Stimulated activated CD8-positive, alpha-beta memory T cell treated with anti-CD3 and anti-CD28 coated beads, Interleukin-15, amount 100 ng/mL, for 48 hours (primary cell): ENCODE data around the gene AMOT.

ENCODE experiments used
- DNase-seq, 2 donors: peaks; one replicate each; pipeline ENCODE4 v3.0.0-alpha.2; 2020; ENCODE audit warnings: low read depth in 2 of 2

The AMOT gene

DNA sequence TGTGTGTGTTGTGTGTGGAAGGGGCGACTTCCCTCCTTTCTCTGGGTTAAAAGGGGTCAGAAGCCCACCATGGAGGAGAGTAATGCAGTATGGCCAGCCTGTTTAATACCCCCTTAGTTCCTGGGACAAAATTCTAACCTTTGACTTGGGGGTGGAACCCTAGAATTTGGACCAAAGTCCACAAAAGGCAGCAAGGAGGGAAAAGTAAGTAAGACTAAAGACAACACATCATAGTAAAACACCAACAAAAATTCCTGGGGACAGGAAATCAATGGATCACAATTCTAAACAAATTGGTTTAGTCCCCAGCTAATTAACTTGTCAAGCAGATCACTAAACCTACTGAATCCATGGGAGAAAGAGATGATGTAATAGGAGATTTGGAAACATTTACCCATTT, 3.1 kb downstream of the AMOT start:
- DNase-seq = no peak

DNA sequence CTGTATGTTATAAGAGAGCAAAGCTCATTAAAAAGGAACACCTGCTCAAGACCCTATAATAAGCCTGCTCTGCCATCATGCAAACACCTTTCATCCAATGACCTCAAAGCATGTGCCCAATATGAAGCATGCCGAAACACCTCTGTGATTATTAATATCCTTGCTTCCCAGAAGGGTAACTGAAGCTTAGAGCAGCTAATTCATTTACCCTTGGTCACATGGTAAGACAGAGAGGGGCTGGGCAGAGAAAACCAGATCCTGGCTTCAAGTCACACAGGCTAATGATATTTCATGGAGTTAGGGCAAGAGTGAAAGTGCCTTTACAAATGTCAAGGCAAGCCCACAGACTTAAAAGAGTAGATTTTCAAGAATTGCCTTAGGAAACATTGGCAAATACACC, 5.6 kb downstream of the AMOT start:
- no peak for DNase-seq

DNA sequence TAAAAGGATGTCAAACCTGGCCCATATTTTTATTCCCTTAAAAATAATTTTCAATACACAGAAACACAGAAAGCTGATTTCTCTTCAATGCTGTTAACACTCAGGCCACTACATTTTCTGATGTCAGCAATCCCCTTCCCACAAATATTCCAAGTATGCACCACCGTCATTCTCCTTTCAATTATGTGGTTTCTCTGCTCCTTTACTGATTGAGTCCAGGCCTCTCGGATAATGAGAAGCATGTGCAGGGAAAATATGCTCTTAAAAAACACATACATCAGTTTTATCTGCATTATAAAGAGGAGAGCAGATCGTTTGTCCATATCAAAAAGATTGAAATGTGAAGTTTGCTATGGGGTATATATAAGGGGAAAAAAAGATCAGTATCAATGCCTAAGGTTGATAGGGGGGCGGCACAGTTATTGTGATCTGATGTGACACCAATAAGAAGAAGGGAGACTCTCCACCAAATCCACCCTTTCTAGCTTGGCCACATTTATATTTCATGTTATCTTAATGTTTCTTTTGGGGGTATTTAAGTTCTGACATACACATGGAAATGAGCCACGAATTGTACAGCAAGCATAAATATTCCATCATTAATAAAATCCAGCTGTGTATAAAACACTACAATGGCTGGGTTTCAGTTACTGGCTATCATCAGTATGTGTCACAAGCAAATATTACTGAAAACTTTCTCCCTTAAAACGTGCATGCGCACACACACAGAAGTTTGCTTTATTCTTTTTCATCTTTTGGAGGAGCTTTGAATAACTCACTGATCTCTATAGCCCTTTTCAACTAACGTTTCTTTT, 6.4 kb downstream of the AMOT start:
- DNase-seq = no peak

DNA sequence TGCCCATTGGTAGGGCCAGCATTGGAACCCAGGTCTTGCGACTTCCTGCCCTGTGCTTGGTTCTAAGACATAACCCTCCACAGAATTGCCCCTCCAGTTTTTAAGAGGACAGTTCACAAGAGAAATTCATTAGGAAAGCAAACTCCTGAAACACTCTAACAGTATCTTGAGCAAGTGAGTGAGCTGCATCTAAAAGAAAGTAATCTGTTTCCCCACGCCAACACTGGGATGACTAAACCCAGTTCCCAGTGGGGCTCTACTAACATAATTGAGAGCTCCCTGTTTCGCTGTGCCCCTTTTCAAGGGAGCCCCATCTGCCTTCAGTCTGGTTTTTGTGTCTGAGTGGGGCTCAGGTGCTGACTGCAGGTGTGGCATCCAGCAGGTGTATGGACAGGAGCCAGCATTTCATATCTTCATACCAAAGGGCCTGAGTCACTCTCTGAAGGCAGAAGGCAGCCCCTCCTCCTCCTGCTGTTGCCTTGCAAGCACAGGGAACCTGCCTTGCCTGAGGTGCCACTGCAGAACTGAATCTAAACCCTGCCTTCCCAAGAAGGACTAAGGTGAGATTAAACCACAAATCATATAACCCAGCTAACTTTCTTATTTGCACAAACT, 8.0 kb downstream of the AMOT start:
- no peak for DNase-seq

DNA sequence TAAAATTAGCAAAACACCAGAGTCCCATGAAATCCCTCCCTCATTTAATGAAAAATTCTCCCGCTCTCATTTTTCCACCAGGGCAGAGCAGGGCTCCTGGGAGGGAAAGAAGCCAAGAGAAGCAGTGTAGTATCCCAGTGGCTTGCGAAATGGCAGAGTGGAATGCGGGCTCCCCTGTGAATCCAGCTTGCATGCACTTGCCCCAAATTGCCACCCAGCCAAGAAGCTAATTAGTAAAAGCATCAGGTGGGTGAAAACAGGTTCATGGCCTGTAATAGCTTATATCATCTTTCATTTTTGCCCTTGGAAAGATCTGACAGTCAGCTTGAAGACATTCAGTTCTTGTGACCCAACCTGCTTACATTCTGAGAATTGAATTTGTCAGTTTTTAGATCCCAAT, 10.1 kb downstream of the AMOT start:
- DNase-seq = no peak

DNA sequence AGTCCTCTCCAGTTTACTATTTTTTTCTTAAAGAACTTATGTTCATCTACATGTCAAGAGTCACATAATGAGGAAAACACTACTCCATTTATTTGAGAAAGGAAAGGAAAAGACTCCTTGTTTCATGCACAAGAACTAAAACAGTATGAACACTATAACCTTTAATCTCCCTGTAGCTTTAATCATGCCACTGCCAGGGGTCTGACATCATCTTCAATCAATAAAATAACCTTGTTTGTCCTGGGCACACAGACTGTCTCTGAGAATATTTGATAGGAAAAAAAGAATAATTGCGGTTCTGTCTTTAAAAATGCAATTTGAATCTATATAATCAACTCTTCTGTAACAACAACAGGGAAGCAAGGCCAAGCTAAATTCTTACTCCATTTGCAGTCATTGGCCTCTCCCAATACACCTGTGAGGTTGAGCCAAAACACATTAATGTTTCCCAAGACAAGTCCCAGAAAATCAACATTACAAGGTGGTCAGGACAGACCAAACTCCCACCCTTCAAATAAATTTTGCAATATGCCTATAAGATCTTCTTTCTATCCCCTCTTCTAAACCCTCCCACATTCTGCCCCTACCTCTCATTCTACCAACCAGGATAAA, 13.2 kb downstream of the AMOT start:
- no peak for DNase-seq

DNA sequence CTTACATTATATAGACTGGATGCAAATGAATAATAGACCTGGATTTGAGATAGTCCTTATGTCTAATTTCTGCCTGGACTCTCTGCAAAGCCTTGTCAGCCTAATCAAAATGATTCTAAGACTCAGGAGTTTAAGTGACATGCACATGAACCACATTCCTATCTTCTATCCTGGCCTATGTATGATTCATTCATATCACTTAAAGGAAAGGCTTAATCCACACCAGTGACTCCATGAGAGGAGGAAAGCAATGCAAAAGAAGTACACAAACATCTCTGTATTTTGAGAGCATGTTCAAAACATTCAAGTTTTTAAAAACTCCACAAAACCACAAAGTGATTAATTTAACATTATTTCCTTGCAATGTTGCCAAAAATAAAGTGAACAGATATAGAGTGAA, 14.6 kb downstream of the AMOT start:
- no peak for DNase-seq

DNA sequence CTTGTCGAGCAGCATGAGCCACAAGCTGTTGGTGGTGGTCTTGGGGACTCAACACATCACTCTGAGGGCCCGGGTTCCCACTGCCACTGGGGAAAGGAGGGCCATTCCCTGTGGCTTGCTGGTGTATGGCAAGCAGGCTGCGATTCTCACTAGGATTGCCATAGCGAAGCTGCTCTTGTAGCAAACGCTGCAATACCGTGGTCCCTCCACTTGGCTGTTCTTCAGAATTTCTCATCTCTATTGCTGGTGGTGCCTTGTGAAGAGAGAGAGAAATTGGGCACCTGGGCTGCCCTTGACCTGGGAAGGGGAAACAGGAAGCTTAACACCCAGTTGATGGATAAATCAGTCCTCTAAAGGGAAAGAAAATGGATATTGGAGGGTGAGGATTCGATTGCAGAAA, 17.7 kb downstream of the AMOT start:
- DNase-seq = no peak

DNA sequence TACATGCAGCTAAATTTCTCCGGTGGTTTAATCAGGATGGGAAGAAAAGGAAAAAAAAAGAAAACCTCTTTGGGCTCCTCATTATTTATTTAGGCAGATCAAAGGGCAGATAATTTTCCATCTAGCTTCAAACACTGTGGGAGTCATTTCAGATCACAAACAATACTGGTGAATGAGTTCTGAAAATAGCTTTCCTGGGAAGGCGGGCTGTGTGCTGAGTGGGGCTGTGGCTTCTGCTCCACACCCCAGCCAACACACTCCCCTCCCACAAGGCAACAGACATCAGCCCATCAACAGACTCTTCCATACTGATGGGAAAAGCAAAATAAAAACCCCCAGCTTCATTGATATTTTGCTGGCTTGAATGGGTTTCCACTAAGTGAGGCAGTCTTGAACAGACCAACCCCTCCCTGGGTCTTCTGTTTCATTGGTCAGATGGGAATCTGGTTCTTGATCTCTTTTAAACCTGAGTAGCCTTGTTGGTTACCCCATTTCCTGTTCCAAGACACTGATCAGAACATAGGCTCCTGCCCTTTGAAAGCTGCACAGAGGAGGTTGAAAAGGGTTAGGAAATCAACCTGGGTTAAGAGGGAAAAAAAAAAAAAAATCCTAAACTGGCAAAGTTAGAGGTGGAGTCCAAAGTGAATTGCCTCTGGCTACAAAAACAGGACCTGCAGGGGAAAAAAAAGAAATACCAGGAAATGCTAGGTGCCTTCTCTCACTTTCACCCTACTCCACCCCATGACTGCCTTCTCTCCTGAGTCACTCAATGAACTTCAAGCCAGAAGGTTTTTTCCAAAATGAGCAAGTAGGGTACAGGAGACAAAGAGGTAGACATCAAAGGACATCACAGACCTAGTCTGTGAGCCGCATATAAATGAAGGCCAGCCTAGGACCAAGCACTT, 20.0 kb downstream of the AMOT start:
- no peak for DNase-seq

DNA sequence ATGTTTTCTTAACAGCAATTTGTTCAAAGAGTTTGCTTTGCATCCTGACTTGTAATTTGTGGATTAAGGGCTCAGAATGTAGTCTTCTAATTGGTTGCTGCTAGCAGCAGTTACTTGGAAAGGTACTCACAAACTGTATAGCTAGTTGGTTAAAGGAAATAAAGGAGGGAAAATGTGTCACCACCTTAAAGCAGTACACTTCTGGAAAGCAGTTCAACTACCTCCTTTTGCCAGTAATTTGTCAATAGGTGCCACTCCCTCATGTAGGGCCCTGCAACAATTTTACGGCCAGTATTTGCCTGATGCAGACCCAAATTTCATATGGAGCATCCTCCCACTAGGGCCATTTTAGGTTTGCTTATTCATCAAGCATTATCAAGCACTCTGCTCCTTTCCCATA, 20.8 kb downstream of the AMOT start:
- DNase-seq = no peak

DNA sequence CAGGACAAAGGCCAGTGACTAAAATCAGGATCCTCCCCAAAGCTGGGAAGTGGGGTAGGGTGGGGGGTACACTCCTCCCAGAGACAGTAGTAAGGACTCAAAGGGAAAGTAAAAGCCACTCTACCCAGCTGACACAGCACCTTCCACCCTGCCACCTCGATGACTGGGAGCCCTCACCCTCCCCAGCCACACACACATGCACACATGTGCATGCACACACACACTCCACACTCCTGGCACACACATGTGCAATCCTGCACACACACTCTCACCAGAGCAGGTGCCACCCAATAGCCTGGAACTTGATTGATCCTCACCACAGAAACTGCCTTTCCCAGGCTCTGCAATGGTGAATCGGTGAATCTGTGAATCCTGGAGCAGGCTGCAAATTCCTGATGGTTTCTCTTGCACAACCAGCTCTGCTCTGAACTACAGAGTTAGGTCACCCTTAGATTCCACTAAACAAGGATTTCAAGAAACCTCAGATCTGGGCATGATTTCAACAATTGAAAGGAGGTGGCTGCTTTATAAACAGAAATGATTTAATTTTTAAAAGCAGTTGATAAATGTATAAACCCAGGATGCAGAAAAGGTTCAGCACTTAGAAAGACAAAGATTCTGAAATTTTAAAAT, 21.5 kb downstream of the AMOT start:
- no peak for DNase-seq

DNA sequence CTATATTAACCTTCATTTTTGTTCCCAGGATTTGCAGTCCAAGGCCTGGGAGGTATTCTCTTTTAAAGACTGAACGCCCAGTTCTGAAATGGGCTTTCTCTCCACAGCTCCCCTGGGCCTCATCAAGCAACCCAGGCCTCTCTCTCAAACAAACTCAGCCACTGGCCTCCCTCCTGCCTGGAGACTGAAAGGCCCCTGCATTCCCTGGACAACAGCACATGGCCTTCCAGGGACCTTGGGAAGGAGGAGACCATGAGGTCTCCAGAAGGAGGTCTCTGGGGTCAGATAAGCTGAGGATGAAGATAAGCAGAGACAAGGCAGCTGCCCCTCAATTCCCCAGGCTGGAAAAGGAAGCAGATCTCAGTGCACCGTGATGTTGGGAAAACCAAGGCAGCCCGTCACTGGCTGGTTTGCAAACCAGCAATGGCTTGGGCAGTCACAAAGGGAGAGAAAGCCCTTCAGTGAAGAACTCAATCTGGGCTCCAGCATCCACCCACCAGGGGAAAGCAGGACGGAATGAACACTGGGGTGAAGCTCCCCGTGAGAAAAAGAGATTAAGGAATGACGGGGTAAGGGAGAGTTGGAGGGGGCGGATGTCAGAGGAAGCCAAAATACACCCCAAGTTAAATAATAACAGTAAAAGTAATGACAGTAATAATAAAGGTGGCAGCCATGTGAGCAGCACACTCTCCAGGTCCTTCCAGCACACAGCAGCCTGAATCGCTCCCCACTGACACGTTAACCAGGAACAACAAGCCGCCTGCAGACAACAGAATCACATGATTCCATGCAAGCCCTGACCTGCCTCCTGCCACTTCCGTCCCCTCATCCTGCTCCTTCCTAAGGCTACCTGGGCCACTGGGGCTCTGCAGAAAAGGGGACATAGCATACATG, 22.3 kb downstream of the AMOT start:
- no peak for DNase-seq

DNA sequence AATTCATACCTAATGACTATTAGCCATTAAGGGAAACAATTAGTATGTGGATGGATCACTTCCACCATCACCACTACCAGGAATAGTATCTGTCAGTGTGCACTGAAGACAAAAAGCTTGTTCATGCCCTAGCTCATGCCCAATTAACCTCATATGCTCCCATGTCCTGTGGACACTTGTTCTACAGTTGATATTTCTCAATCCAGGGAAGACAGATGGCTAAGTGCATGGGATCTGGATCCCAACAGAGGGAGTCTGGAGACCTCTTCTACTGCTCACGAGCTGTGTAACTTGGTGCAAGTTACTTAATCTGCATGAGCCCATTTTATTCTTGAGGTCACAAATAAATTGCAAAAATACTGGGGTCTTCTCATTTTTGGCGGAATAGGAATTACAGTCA, 23.7 kb downstream of the AMOT start:
- no peak for DNase-seq

DNA sequence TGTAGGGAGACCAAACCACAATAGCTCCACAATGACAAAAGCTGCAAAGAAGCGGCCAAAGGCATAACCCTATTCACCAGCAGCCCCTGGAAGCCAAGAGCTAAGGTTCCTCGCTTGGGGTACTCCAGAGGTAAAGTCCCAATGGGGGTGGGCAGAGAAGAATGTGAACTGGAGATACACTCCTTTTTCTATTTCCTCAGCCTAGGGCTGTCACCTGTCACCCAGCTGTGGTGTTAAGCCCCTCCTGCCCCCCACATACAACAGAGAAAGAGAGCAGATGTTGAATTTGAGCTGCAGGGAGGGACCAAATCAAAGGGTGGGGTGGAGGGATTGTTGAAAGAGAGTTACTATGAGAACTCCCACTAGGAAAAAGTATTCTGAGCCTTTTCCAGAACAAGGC, 26.1 kb downstream of the AMOT start:
- no peak for DNase-seq

DNA sequence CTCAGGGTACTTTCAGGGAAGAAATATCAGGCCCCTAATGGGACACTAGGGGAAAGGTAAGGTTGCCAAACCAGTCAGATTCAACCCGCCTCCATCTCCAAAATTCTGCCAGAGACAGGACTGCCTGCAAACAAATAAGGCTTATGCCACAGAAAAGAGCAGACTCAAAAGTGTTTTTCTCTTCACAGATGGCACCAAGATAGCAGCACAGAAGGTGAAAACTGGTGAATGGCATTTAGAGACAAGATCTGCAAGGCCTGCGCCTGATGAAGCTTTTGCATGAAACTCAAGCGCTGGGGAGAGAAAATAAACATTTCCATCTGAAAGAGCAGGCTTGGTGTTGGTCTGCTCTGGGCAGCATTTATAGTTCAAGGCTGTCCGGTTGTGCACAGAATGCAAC, 27.9 kb downstream of the AMOT start:
- DNase-seq = no peak

DNA sequence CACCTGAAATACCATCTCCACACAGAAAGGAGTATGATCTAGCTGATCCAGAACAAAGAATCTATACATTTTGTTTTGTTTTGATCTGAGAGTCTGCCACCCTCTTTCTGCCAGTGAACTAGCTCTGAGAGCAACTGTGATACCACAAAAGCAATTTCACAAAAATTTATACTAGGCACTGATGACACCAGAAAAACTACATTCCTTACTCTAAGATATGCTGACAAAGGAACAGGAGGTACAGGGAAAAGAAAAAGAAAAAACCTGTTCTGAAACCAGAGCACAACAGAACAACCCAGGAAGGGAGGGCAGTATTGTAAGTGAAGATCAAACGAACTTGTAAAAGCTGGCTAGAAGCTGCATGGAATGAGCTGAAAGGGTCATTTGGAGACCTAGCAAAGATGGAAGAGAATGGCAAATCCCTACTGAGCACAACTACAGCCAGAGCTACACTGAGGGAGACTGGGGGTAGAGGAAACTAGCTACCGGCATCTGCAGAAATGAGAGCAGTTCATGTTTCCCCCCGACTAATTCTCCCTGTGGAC, 31.9 kb downstream of the AMOT start:
- DNase-seq = no peak

DNA sequence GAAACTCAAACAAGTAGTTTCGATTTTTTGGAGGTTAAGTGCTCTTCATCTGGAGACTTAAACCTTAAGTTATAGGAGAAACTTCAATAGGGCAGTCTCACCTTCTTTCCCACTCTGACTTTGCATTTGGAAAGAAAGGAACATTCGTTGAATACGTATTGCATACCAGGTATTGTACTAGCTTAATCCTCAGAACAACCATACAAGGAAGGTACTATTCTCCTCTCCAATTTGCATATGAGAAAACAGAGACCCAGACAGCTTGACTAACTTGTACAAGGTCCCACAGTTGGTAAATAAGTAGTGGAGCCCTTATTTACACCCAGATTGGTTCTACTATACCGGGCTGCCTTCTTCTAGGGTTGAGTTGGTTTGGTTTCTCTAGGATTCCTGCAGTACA, 32.6 kb downstream of the AMOT start:
- DNase-seq = no peak

DNA sequence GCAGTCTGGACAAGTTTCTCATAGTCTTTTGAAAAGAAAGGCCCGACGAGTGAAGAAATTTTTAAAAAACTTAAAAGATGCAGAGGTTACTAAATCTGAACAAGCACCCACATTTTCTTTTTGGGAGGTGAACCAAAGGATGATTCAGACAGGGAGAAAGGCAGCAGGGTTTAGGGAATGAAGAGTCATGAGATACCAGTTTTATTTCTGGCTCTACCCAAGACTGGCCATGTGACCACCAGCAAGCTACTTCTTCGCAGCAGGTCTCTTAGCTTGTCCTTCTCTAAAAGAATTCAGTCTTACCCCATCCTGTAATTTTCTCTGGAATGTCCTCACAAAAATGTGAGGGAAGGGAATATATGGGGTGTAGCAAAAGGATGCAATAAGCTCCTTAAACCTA, 37.6 kb downstream of the AMOT start:
- no peak for DNase-seq

DNA sequence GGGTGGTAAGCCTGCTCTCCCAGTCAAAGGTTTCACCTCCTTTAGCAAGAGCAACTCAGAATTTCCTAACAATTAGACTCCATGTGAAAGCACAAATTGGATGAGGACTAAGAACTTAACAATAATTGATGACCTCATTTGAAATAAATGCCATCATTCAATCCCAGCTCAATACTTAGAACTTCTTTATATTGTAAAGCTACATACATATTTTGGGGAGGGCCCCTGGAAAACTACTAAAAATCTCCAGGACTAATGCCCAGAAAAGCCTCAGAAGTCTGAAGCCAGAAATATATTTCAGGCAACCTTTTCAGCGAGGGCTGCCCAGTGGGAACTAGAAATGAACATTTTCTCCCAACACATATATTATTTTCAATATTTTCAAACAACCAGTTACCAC, 38.1 kb downstream of the AMOT start:
- no peak for DNase-seq

DNA sequence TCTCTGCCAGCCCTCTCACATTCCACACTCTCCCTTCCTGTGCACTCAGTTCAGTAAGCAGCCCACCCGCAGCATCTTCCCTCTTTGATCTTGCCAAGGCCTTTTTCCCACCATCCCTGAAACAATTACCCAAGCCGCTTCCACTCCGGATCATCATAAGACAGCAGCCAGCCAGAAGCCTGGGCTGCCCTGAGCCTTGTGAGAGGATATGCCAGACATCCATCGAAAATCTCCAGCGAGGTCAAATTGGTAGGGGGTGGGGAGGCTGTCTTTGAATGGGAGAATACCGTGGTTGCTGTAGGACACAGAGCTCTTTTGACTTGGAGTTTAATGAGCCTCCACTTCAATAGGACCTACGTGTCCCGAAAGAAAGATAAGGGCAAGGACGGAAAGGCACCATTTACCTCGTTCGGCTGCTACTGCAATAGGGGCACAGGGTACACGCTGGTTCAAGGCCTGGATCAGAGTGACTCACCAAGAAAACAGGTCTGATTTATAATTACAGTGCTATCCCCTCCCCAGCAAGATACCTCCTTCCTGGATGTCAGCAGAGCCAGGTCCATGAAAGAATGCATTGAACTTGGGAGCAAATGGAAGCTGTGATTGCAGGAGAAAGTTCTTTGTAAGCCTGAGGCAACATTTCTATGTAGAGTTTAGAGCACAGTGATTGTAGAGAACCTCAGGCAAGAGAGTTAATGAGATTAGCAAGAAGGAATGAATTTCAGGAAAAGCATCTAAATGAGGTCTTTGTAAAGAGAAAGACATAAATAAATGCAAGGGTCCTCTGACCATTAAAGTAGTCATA, 39.5 kb downstream of the AMOT start:
- DNase-seq = no peak
